Measurements from ENCODE around the gene P4HA3.
"Not testable (repeated sequence)": the region's sequence is repeated elsewhere in the genome, so short reads cannot be mapped to it uniquely, and the experiment has no call there.

The P4HA3 gene

GRCh38 chr11:74311352-74311926 is at the start of gene P4HA3:
Gene P4HA3 (minus strand): TSS chr11:74311640. CDS start chr11:74311611, 29 bp downstream.
- peaks cover 5% of the 10 kb centered on the region for H3K4me1 ChIP-seq (ENCODE audit: control insufficient read depth, insufficient read depth, low read length)
- H3K4me3 ChIP-seq (ENCODE audit: low read length) = no peak within 1 kb of the TSS
- no peaks in the 10 kb centered on the region for H3K36me3 ChIP-seq (ENCODE audit: control insufficient read depth, insufficient read depth, low read length)
- H3K9ac ChIP-seq (ENCODE audit: low read length) = no peak within 1 kb of the TSS
- H3K27me3 ChIP-seq (ENCODE audit: control insufficient read depth, insufficient read depth, low read length) = peaks cover 25% of the 10 kb centered on the region
- no peaks in the 10 kb centered on the region for H3K9me3 ChIP-seq (ENCODE audit: control insufficient read depth, low read length)

GRCh38 chr11:74357449-74357848 is 46.0 kb upstream of the P4HA3 start:
- Histone ChIP-seq H3K36me3 (ENCODE audit: control insufficient read depth, insufficient read depth, low read length) (no peaks in the 10 kb centered on the region), H3K4me3 (ENCODE audit: low read length) (no peak overlapping the region), H3K4me1 (ENCODE audit: control insufficient read depth, insufficient read depth, low read length) (no peaks in the 10 kb centered on the region), H3K9ac (ENCODE audit: low read length) (no peak overlapping the region), H3K27me3 (ENCODE audit: control insufficient read depth, insufficient read depth, low read length) (no peaks in the 10 kb centered on the region), H3K9me3 (ENCODE audit: control insufficient read depth, low read length) (no peaks in the 10 kb centered on the region)

- Histone ChIP-seq H3K4me3 (ENCODE audit: low read length) (no peak overlapping the region), H3K27me3 (ENCODE audit: control insufficient read depth, insufficient read depth, low read length) (no peaks in the 10 kb centered on the region), H3K9ac (ENCODE audit: low read length) (no peak overlapping the region), H3K36me3 (ENCODE audit: control insufficient read depth, insufficient read depth, low read length) (no peaks in the 10 kb centered on the region), H3K4me1 (ENCODE audit: control insufficient read depth, insufficient read depth, low read length) (no peaks in the 10 kb centered on the region), H3K9me3 (ENCODE audit: control insufficient read depth, low read length) (no peaks in the 10 kb centered on the region)
Observed at GRCh38 chr11:74355626-74356025, 44.2 kb upstream of the P4HA3 start.

DNA sequence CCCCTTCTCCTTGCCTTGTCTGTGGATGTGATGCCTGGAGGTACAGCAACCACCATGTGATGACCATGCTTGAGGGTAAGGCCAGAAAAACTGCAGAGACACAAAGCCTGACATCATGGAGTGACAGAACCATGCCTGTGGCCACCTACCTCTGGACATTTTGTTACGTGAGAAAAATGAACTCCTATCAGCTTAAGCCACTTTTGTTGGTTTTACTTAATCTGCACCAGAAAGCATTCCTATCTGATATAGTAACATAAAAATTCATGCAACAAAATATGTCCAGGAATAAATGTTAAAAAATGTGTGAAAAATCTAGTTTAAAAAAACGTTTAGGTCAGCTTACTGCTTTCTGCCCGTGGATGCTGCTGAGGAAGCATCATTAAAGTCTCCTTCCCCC is 42.6 kb upstream of the P4HA3 start:
- no peaks in the 10 kb centered on the region for H3K36me3 ChIP-seq (ENCODE audit: control insufficient read depth, insufficient read depth, low read length)
- no peak overlapping the region for H3K4me3 ChIP-seq (ENCODE audit: low read length)
- no peaks in the 10 kb centered on the region for H3K4me1 ChIP-seq (ENCODE audit: control insufficient read depth, insufficient read depth, low read length)
- H3K9ac ChIP-seq (ENCODE audit: low read length) = no peak overlapping the region
- H3K9me3 ChIP-seq (ENCODE audit: control insufficient read depth, low read length) = no peaks in the 10 kb centered on the region
- H3K27me3 ChIP-seq (ENCODE audit: control insufficient read depth, insufficient read depth, low read length) = no peaks in the 10 kb centered on the region

GRCh38 chr11:74347381-74347780 is 35.9 kb upstream of the P4HA3 start:
- no peaks in the 10 kb centered on the region for H3K27me3 ChIP-seq (ENCODE audit: control insufficient read depth, insufficient read depth, low read length)
- H3K9ac ChIP-seq (ENCODE audit: low read length) = no peak overlapping the region
- no peaks in the 10 kb centered on the region for H3K4me1 ChIP-seq (ENCODE audit: control insufficient read depth, insufficient read depth, low read length)
- no peak overlapping the region for H3K4me3 ChIP-seq (ENCODE audit: low read length)
- H3K36me3 ChIP-seq (ENCODE audit: control insufficient read depth, insufficient read depth, low read length) = no peaks in the 10 kb centered on the region
- H3K9me3 ChIP-seq (ENCODE audit: control insufficient read depth, low read length) = no peaks in the 10 kb centered on the region

DNA sequence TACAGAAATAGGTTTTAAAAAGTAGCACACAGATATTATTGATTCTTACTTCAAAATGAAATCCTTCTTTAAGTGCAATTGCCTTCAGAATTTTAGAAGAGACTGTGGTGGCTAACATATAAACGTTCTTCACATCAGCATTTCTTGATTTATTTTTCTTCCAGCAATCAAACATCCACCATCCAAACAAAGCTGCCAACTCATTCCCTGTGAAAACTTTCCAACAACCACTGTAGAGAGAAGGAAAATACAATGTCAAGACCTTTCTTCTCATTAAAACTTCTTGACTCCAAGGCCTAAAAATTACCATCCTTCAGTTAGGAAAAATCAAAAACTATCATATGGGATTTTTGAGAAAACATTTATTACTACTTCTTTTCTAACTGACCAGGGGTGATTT is 34.0 kb upstream of the P4HA3 start:
- Histone ChIP-seq H3K9ac (ENCODE audit: low read length) (no peak overlapping the region), H3K27me3 (ENCODE audit: control insufficient read depth, insufficient read depth, low read length) (no peaks in the 10 kb centered on the region), H3K36me3 (ENCODE audit: control insufficient read depth, insufficient read depth, low read length) (no peaks in the 10 kb centered on the region), H3K9me3 (ENCODE audit: control insufficient read depth, low read length) (no peaks in the 10 kb centered on the region), H3K4me1 (ENCODE audit: control insufficient read depth, insufficient read depth, low read length) (no peaks in the 10 kb centered on the region), H3K4me3 (ENCODE audit: low read length) (no peak overlapping the region)

DNA sequence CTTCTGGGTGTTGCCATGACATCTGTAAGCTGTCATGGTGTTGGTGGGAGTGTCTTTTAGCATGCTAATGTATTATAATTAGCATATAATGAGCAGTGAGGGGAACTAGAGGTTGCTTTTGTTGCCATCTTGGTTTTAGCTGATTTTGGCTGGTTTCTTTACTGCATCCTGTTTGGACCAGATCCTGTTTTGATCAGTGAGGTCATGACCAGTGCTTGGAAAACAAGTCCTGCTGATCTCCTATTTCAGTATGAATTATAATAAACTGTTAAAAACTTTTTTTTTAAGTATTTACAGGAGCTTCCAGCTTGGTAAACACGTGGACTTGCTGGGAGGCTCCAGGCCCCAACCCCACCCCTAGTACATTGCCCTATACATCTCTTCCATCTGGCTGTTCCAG is 30.5 kb upstream of the P4HA3 start:
- peaks cover 9% of the 10 kb centered on the region for H3K4me1 ChIP-seq (ENCODE audit: control insufficient read depth, insufficient read depth, low read length)
- H3K27me3 ChIP-seq (ENCODE audit: control insufficient read depth, insufficient read depth, low read length) = no peaks in the 10 kb centered on the region
- no peak overlapping the region for H3K4me3 ChIP-seq (ENCODE audit: low read length)
- H3K9me3 ChIP-seq (ENCODE audit: control insufficient read depth, low read length) = no peaks in the 10 kb centered on the region
- H3K36me3 ChIP-seq (ENCODE audit: control insufficient read depth, insufficient read depth, low read length) = no peaks in the 10 kb centered on the region
- H3K9ac ChIP-seq (ENCODE audit: low read length) = no peak overlapping the region

GRCh38 chr11:74339619-74340018 is 28.2 kb upstream of the P4HA3 start:
- no peaks in the 10 kb centered on the region for H3K9me3 ChIP-seq (ENCODE audit: control insufficient read depth, low read length)
- H3K4me3 ChIP-seq (ENCODE audit: low read length) = no peak overlapping the region
- H3K27me3 ChIP-seq (ENCODE audit: control insufficient read depth, insufficient read depth, low read length) = no peaks in the 10 kb centered on the region
- no peak overlapping the region for H3K9ac ChIP-seq (ENCODE audit: low read length)
- no peaks in the 10 kb centered on the region for H3K36me3 ChIP-seq (ENCODE audit: control insufficient read depth, insufficient read depth, low read length)
- peaks cover 9% of the 10 kb centered on the region for H3K4me1 ChIP-seq (ENCODE audit: control insufficient read depth, insufficient read depth, low read length)

DNA sequence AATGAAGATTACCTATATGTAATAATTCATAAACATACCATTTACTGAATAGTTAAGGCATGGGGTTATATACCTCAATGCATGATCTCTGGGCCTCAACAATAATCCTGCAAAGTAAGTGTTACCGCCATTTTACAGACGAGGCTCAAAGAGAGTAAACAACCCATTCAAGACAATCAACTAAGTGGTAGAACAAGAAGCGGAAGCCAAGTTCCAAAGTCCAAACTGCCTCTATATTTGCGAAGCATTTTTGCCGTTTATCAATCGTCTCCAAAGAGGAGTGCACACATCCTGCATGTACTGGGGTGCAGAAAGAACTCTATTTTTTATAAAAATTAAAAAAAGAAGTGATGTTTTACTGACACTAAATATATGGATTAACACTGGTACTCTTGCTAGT is 27.5 kb upstream of the P4HA3 start:
- Histone ChIP-seq H3K4me3 (ENCODE audit: low read length) (no peak overlapping the region), H3K9me3 (ENCODE audit: control insufficient read depth, low read length) (no peaks in the 10 kb centered on the region), H3K4me1 (ENCODE audit: control insufficient read depth, insufficient read depth, low read length) (peaks cover 9% of the 10 kb centered on the region), H3K27me3 (ENCODE audit: control insufficient read depth, insufficient read depth, low read length) (no peaks in the 10 kb centered on the region), H3K9ac (ENCODE audit: low read length) (no peak overlapping the region), H3K36me3 (ENCODE audit: control insufficient read depth, insufficient read depth, low read length) (no peaks in the 10 kb centered on the region)

DNA sequence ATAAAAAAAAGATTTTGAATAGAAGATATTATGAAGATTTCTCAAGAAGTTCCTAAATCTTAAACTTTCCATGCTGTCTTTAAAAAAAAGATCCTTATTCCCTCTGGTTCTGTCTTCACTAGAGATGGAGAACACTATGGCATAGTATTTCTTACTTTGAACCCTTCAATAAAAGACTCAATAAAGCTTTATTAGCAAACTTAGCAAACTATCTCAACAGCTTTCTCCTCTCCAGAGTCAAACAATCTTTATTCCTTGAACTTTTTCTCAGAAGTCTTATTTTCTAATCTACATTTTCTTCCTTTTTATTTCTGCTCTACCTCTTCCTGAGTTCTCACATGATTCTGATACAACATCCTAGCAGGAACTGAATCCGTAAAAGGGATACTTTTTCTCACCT is 21.8 kb upstream of the P4HA3 start:
- H3K4me3 ChIP-seq (ENCODE audit: low read length) = no peak overlapping the region
- H3K9me3 ChIP-seq (ENCODE audit: control insufficient read depth, low read length) = no peaks in the 10 kb centered on the region
- no peaks in the 10 kb centered on the region for H3K27me3 ChIP-seq (ENCODE audit: control insufficient read depth, insufficient read depth, low read length)
- no peaks in the 10 kb centered on the region for H3K36me3 ChIP-seq (ENCODE audit: control insufficient read depth, insufficient read depth, low read length)
- H3K4me1 ChIP-seq (ENCODE audit: control insufficient read depth, insufficient read depth, low read length) = peaks cover 4% of the 10 kb centered on the region
- no peak overlapping the region for H3K9ac ChIP-seq (ENCODE audit: low read length)

DNA sequence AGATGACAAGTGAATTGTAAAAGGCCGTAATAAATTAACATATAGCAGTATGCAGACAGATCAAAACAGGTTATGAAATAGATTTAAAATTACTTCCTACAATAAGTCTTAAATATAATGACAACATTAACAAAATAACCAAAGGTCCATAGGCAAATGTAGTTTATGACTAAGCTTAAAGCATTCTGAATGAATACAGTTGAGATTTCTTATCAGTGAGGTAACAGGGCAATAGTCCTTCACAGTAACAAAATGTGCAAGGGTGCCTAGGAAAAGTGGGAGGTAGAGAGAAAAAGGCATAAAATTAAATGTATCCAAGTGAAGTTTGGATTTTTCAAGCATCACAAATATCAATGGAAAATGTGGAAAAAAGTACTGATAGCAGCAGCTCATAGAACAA is 20.9 kb upstream of the P4HA3 start:
- H3K36me3 ChIP-seq (ENCODE audit: control insufficient read depth, insufficient read depth, low read length) = no peaks in the 10 kb centered on the region
- peaks cover 4% of the 10 kb centered on the region for H3K4me1 ChIP-seq (ENCODE audit: control insufficient read depth, insufficient read depth, low read length)
- H3K9ac ChIP-seq (ENCODE audit: low read length) = no peak overlapping the region
- no peak overlapping the region for H3K4me3 ChIP-seq (ENCODE audit: low read length)
- H3K27me3 ChIP-seq (ENCODE audit: control insufficient read depth, insufficient read depth, low read length) = no peaks in the 10 kb centered on the region
- H3K9me3 ChIP-seq (ENCODE audit: control insufficient read depth, low read length) = no peaks in the 10 kb centered on the region

DNA sequence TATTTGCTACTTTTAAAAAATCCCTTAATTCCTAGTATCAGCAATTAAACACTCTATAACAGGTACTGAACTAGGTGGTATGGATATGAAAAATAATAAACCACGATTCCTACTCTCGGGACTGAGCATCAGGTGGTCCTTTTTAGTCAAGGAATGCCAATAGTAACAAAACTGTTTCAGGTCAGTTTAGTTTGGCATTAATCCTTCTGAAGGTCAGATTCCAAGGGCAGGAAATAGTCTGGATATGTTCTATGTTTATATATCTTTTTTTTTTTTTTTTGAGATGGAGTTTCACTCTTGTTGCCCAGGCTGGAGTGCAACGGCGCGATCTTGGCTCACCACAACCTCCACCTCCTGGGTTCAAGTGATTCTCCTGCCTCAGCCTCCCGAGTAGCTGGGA is 19.6 kb upstream of the P4HA3 start:
- not testable (repeated sequence) for H3K4me3 ChIP-seq (ENCODE audit: low read length); H3K4me1 ChIP-seq (ENCODE audit: control insufficient read depth, insufficient read depth, low read length); H3K9me3 ChIP-seq (ENCODE audit: control insufficient read depth, low read length); H3K9ac ChIP-seq (ENCODE audit: low read length); H3K36me3 ChIP-seq (ENCODE audit: control insufficient read depth, insufficient read depth, low read length); H3K27me3 ChIP-seq (ENCODE audit: control insufficient read depth, insufficient read depth, low read length)

Data from mucosa of stomach (tissue), 1 donor.